HG03354 (cell line): Measurements from ENCODE around the gene AVPI1.
A peak's percentile ranks its signal among the peaks of the same experiment; 100 is the strongest.
"Not testable (repeated sequence)": the region's sequence is repeated elsewhere in the genome, so short reads cannot be mapped to it uniquely, and the experiment has no call there.

Source experiments
- ATAC-seq: cut with Tn5 transposase; IDR thresholded peaks from one replicate; pipeline ENCODE4 v1.9.1; 2021; ENCODE audit warnings: mild to moderate bottlenecking; ENCODE audit not compliant: unreplicated experiment, poor library complexity, severe bottlenecking

Gene AVPI1

DNA sequence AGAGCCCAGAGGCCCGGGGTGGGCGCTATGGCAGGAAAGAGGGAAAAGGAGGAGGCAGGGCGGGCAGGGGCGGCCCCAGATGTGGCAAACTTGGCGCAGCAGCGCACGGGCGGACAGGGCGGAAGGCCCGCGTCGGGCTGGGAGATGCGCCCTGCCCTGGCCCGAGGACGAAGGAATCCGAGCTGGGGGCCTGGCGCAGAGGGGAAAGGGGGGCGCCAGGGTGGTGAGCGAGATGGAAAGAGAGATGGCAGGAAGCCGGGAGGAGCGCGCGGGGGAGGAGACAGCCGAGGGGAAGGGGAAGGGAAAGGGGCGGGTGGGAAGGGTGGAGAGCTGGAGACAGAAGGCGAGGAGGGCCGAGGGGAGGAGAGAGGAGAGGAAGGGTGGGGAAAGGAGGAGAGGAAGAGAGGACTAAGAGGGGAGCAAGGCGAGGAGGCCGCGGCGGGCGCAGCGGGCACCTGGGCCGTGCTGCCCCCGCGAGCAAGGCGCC is 26.3 kb upstream of the AVPI1 start, which contains the start of gene MARVELD1:
Gene MARVELD1 (plus strand): TSS at position 392 of the 487 bp plus-strand sequence. CDS start 147 bp downstream, outside the sequence.
- ATAC-seq = no peak

- no peak for ATAC-seq
These were observed 24.9 kb upstream of the AVPI1 start for GRCh38 chr10:97711640-97712572.

DNA sequence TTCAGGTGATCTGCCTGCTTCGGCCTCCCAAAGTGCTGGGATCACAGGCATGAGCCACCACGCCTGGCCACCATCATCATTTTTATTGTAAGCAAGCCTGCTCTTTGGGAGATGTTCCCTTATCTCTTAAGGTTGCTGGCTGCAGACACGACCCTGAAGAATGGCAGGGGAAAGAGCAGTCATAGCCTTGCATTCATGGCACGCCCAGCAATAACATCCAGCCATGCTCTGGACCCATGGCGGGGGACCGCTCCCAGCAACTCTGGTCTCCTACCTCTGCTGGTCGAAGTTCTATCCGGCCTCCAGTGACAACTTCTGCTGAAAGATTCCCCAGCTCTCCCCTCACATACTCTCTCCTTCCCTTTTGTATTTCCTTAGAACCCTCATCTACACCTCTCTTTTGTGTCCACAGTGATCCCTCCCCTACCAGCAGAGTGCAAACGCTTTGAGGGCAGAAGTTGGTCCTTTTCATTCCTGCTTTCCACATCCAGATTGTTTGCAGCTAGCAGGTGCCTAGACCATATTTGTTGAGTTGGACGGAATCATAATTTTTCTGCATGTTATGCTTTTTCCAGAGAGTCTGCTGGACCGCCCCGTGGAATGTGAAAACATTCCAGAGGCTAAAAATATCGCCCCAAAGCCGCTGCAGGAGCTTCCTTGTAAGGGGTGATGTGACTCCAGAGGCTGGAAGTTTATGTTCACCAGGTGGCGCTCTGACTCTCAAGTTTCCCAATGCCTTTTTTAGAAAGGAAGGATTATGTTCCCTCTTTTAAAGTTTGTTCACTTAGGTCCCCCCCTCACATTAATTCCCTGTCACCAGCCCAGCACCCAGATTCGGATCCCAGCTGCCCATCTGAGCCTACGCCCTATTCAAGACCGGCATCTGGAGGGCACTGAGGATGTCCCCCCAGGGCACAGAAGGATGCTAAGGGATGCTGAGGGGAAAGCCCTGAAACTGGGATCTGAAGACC is 22.2 kb upstream of the AVPI1 start:
- no peak for ATAC-seq

- no peak for ATAC-seq
These were observed 21.1 kb upstream of the AVPI1 start for GRCh38 chr10:97708167-97708566.

- no peak for ATAC-seq
These were observed 20.3 kb upstream of the AVPI1 start for GRCh38 chr10:97707134-97707861.

DNA sequence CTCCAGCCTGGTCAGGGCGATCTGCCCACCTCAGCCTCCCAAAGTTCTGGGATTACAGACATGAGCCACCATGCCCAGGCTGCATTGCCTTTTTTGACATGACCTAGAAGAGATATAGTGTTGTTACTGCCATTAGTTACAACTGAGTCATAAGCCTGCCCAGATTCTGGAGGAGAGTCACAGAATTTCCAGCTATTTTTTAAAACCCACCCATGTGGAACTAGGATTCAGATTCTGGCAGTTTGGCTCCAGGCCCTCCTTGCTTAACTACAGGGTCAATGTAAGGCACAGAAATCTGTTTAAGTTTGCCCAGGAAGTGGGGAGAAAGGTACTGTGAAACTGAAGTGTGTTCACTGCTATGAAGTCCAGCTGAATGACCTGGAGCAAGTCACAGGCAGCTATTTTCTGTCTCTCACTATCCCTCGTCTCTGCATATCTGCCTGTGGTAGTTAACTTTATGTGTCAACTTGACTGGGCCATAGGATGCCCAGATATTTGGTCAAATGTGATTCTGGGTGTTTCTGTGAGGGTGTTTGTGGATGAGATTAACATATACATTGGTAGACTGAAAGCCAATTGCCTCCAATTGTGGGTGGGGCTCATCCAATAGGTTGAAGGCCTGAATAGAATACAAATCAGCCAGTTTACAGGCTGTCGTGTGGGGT is 18.1 kb upstream of the AVPI1 start:
- ATAC-seq = no peak

- ATAC-seq = no peak
These were observed 17.3 kb upstream of the AVPI1 start for GRCh38 chr10:97704341-97704740.

DNA sequence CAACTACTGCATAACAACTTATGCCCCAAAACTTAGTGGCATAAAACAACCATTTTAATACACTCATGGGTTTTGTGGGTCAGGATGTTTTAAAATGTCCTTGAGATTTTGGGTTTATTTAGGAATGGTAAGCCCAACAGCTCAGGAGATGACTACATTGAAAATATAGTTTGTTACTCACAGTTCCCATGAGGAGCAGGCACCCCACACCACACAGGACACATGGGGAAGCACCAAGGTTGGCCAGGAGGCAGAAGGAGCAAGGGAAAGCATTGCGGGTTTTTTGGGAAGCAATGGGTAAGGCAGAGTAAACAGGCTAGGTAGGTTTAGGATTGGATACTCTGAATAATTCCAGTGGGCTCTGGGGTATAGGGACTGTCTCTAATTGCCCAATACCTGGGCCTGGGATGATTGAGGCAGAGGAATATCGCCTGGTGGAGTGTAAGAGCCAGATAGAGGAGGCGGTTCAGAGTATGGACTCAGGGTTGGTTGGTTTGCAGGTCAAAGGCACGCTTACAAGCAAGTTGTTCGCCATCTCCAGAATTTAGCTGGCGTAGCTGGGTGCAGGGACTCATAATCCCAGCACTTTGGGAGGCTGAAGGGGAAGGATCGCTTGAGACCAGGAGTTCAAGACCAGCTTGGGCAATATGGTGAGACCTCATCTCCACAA is 16.5 kb upstream of the AVPI1 start:
- no peak for ATAC-seq

DNA sequence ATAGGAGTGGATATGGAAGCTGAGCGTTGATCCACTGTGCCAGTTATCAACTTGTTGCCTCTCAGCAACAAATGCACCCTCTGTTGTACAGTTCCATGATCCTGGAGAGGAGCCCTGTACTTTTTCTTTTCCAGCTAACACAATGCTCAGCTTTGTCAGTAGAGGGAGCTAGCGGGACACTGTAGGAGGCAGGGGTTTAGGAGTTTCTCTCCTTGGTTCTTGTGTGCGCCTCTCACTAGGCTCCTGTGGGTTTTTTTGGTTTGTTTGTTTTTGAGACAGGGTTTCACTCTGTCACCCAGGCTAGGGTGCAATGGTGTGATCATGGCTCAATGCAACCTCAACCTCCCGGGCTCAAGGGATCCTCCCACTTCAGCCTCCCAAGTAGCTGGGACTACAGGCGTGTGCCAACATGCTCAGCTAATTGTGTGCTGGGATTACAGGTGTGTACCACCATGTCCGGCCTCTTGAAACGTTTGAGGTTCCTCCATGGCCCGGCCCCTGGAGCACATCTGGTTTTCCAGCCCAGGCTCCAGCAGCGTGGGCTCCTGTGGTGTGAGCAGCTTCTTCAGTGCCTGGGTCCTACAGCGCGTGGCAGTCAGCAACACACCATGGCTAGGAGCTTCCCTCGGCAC is 14.5 kb upstream of the AVPI1 start:
- peak; percentile 78 for ATAC-seq

DNA sequence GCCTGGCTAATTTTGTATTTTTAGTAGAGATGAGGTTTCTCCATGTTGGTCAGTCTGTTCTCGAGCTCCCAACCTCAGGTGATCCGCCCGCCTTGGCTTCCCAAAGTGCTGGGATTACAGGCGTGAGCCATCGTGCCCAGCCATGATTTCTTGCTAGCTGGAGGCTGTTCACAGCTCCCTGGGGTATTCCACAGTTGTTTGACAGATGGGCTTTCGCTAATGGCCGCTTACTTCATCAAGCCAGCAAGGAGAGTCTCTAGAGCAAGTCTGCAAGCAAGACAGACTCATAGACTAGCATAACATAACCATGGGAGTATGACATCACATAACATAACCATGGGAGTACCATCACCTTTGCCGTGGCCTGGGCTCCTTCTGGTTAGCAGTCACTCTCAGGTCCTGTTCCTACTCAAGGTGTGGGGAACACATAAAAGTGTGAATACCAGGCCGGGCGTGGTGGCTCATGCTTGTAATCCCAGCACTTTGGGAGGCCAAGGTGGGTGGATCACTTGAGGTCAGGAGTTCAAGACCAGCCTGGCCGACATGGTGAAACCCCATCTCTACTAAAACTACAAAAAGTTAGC is 11.1 kb upstream of the AVPI1 start:
- not testable (repeated sequence) for ATAC-seq

- no peak for ATAC-seq
These were observed 3.1 kb upstream of the AVPI1 start for GRCh38 chr10:97690133-97690532.

DNA sequence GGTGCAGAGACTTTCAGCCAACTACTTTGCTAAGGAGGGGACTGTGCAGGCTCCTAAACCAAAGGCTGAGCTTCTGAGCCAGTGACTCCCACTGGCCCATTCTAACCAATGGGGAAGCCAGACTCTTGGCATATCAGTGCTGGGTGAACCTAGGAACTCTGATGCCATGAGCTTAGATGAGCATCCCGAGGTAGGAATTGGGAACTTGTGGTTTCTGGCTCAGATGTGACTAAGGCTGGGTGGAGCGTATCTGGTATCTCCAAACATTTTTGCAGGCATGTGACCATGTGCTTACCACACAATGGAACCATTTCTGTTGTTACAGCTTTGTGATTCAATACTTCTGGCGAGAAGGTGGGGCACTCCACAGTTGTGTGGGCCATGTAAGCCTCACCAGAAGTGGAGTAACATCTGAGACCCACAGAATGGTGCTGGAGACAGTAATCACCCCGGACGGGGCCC is 2.5 kb upstream of the AVPI1 start:
- ATAC-seq = no peak

DNA sequence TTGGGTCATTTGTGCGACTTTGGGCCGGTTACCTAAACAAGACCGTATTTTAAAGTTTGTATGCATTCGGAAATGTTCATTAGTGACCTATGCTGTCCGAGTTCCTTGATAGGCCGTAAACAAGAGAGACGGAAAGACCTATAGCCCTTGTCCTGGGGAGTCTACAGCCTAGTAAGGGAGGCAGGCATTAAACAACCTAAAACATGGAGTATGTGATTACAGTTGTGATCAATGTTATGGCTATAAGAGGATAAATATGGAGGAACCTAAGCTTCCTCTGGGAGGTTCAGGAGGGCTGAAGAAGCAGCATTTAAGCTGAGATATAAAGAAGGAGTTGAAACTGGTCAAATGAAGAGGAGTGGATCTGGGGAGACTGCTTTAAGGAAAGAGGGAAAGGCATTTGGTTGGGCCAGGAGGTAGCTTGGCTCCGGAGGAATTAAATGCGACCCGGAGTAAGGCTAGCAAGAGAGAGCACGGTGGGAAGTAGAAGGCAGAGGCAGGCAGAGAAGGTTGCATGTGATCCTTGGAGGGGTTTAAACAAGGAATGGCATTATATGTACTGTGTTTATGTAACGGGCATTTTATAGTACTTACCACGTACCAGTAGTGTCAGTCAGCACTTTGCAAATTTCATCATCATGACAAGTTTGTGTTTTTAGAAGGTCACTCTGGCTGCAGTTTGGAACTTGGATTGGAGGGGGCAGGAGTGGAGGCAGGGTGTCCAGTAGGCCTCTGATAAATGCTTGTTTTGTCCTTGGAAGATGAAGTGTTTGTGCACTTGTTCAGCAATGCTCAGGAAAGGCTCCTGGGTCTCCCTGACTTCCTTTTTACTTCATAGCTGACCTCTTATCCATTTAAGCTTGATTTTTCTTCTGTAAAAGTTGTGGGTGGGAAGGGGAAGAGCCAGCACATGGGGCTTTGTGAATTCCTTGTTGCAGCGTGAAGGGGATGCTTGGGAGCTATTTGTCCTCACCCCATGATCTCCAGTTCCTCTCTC is 1.0 kb upstream of the AVPI1 start:
- ATAC-seq = no peak

GRCh38 chr10:97686301-97686961 is 610 bp downstream of the AVPI1 start:
- ATAC-seq = peak; percentile 21

DNA sequence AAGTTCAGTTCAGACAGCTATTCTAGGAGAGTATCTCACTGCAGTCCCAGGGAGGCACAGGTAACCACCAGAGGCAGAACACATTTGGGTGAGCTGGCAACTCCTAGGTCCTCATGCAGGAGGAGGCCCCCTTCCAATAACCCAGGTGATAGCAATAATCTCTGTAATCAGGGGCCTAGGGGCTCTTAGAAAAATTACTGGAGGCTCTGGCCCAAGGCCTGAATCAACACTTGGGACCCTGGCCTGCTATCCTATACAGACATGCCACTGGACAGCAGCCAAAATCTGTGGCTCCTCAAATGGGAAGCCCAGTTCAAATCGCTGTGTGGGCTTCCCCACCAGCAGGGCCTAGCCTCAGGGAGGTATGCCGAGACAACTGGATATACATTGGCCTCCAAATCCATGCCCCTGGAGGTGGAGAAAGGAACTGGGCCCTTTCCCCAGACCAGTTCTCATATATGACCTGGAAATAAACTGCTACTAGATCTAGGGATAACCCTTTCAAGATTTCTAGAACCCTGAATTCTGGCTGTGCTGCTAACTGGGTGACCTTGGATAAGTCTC is 1.6 kb downstream of the AVPI1 start:
- ATAC-seq = no peak
